HG02852 (cell line): ENCODE results near the gene GFY.

Experiments
- ATAC-seq: cut with Tn5 transposase; IDR thresholded peaks from one replicate; pipeline ENCODE4 v1.9.1; 2021; ENCODE audit warnings: mild to moderate bottlenecking, moderate library complexity; ENCODE audit not compliant: unreplicated experiment

GFY gene

GRCh38 chr19:49425178-49425577 lies at the start of gene GFY:
GFY (plus strand) TSS chr19:49425388; CDS start chr19:49426431, 1,043 bp downstream.
- ATAC-seq: no peak

- no peak for ATAC-seq
Measured at GRCh38 chr19:49378512-49378911, 46.7 kb upstream of the GFY start.

GRCh38 chr19:49380391-49380790 lies 44.8 kb upstream of the GFY start:
- ATAC-seq: no peak

GRCh38 chr19:49382639-49383038 lies 42.5 kb upstream of the GFY start:
- no peak for ATAC-seq

GRCh38 chr19:49383599-49383998 lies 41.6 kb upstream of the GFY start:
- no peak for ATAC-seq

- ATAC-seq: no peak
Measured at GRCh38 chr19:49387936-49388372, 37.2 kb upstream of the GFY start, which contains the start of gene KASH5. KASH5 (plus strand) TSS chr19:49388249; CDS start chr19:49390884, 2,635 bp downstream.

GRCh38 chr19:49389406-49389805 lies 35.8 kb upstream of the GFY start:
- ATAC-seq: no peak

GRCh38 chr19:49390131-49390928 lies 34.9 kb upstream of the GFY start:
- ATAC-seq: no peak

- ATAC-seq: no peak
Measured at GRCh38 chr19:49390929-49391359, 34.2 kb upstream of the GFY start.

- no peak for ATAC-seq
Measured at GRCh38 chr19:49391581-49392399, 33.4 kb upstream of the GFY start.

GRCh38 chr19:49393881-49394280 lies 31.3 kb upstream of the GFY start:
- ATAC-seq: no peak

- ATAC-seq: no peak
Measured at GRCh38 chr19:49395581-49396407, 29.4 kb upstream of the GFY start.

GRCh38 chr19:49396738-49397505 lies 28.3 kb upstream of the GFY start:
- no peak for ATAC-seq

- no peak for ATAC-seq
Measured at GRCh38 chr19:49398001-49398615, 27.1 kb upstream of the GFY start.

GRCh38 chr19:49398931-49399330 lies 26.3 kb upstream of the GFY start:
- ATAC-seq: no peak

- ATAC-seq: no peak
Measured at GRCh38 chr19:49400029-49400428, 25.2 kb upstream of the GFY start.

- ATAC-seq: no peak
Measured at GRCh38 chr19:49403404-49404187, 21.6 kb upstream of the GFY start.

- ATAC-seq: no peak
Measured at GRCh38 chr19:49407079-49407478, 18.1 kb upstream of the GFY start.

- no peak for ATAC-seq
Measured at GRCh38 chr19:49407482-49408015, 17.6 kb upstream of the GFY start.
